COLO668 (cell line): ENCODE measurements around the gene BAIAP2L1.
"Not testable (repeated sequence)": the region's sequence is repeated elsewhere in the genome, so short reads cannot be mapped to it uniquely, and the experiment has no call there.

Source experiments
- DNase-seq: peaks from one replicate; lab custom pipeline; 2025; ENCODE audit not compliant: unreplicated experiment; lab: John Stamatoyannopoulos, UW

BAIAP2L1 gene

DNA sequence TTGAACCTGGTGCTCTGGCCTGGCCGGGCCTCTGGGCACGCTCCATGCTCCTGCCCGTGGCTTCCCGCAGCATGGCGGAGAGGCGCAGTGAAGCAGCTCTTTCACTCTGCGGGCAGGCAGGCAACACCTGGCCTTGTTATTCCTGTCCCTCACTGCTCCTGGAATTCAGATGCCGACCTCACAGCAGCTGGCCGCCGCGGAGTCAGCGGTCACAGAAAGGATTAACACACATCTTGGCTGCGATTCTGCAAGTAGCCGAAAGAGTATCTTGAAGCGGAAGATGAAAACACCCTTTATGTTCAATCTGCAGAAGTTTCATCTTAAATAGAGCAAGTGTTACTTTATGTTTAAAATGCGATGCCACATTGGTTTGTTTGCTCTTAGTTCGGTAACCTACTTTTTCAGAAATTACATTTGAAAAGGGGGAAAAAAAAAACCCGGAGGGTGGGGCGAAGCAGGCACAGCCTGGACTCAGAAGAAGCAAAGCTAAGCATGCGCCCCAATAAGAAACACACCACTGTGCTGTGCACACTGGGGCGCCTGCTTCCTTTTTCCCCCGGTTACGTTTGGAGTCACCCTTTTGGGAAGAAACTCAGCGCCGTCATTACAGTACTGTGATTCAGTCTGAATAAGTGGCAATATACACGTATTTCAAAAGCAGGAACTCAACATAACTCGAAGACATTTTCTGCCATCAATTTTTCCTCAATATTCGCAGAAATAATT, 77.1 kb downstream of the BAIAP2L1 start:
- no peak for DNase-seq

DNA sequence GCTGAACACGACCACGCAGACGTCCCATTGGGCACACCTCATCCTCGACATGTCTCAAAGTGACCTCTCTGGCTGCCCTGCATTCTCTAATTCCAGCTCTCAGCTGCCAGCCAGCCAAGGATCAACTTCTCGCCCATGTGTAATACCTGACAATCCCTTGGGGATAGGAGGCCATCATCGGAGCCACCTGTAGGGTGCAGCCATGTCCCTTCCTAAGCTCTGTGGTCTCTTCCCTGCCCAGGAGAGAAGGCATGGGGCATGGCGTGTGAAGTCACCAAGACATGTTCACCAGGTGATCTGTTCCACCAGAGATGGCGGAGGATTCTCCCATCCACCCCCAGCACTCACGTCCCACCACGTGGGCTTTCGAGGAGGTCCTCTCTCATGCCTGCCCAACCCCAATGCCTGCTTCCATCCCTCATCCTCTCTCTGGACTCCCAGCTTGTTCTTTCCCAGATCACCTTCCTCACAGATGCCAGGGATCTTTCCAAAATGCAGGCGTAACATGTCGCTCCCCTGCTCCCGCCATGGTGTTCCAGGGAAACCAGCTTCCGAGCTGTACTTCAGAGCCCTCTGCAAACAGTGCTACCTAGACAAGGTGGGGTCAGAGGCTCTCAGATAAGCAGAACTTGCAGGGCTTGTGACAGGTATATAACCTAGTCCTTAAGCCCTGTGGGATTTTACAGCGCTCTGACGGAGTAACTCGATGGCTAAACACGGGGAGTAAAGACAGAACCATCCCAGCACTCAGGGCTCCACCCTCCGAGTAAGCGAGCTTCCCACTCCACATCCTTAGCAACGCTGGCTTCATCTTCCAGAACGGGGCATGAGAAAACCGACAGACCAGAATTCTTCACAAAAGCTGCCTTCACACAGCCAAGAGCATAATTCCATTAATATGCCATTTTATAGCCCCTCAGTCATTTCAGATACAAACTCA, 78.3 kb downstream of the BAIAP2L1 start:
- peak; percentile 4 for DNase-seq

DNA sequence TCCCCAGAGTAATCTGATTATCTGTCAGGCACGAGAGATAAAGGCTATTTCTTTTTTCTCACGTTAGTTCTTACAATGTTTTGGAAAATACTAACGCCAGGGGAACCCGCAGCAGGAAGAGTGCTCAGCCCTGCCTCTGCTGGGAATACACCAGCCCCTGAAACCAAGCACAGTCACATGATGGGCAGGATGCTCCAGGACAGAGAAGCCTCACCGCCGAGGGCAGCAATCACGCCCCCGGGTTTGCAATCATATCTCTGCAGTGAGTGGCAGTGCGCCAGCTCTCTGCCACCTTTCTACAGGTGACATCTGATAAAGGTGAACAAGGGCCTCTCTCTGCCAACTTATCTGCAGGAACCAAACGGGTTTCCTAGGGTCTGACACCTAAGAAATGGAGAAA, 79.6 kb downstream of the BAIAP2L1 start:
- no peak for DNase-seq

DNA sequence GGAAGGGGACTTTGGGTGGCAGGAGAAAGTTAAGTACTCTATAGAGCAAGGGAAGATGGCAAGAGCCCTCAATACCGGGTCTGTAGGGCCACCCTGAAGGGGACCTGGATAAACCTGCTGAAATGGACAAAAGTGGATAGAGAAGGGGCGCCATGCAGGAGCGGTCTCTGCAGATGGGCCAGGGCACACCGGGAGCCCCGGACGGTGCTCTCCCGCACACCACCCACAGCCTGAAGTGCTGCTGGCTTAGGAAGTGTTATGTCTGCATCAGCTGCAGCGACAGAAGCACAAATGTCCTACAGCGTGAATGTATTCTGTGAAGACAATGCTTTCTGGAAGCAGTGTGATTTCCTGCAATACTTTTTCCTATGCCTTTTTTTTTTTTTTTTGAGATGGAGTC, 81.7 kb downstream of the BAIAP2L1 start:
- no peak for DNase-seq

DNA sequence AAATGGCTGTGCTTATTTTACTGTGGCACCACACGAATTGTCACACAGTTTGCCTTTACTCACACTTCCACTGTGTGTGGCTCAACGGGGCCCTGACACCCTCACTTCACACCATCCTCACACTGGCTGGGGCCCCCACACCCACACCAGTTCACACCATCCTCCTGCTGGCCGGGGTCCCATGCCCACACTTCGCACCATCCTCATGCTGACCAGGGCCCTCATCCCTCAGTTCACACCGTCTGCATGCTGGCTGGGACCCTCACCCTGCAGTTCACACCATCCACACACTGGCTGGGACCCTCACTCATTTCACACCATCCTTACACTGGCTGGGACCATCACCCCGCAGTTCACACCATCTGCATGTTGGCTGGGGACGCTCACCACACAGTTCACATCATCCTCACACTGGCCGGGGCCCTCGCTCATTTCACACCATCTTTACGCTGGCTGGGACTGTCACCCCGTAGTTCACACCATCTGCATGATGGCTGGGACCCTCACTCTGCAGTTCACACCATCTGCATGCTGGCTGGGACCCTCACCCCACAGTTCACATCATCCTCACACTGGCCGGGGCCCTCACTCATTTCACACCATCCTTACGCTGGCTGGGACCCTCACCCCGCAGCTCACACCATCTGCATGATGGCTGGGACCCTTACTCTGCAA, 83.4 kb downstream of the BAIAP2L1 start:
- DNase-seq, result no peak

DNA sequence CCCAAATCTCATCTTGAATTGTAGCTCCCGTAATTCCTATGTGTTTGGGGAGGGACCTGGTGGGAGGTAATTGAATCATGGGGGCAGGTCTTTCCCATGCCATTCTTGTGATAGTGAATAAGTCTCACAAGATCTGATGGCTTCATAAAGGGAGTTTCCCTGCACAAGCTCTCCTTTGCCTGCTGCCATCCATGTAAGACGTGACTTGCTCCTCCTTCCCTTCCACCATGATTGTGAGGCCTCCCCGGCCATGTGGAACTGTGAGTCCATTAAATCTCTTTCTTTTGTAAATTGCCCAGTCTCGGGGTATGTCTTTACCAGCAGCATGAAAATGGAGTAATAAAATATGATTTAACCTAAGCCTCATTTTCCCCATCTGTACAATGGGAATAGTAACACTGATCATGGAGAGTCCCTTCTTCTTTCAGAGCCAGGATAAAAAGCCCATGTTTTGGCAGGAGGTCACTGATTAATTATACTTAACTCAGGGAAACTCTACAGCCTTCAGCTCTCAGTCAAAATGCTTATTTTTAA, 84.8 kb downstream of the BAIAP2L1 start:
- DNase-seq, result not testable (repeated sequence)

DNA sequence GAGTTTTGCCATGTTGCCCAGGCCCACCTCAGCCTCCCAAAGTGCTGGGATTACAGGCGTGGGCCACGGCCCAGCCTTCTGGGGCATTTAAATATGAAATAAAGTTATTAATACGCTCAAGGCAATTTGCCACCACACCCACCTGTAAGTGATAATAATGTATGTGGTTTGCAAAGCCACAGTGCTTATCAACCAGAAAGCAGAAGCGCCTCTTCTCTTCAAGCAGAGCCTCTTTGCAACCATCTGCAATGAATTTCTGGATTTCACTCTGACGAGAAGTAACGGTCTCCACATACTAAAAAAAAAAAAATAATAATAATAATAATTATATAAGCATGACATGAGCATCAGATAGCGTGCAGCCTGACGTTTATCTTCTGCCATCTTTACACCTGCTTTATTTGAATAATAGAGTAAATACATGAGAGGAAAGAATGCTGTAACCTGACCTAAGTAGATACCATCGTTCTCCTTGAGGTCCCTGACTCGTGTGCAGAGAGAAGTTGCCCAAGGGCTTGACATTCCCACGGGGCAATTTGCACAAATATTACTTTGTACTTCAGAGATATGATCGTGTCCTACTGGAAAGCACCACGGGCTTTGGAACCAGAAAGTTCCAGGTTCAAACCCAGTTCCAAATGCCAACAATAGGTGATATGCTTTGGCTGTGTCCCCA, 85.4 kb downstream of the BAIAP2L1 start:
- no peak for DNase-seq

DNA sequence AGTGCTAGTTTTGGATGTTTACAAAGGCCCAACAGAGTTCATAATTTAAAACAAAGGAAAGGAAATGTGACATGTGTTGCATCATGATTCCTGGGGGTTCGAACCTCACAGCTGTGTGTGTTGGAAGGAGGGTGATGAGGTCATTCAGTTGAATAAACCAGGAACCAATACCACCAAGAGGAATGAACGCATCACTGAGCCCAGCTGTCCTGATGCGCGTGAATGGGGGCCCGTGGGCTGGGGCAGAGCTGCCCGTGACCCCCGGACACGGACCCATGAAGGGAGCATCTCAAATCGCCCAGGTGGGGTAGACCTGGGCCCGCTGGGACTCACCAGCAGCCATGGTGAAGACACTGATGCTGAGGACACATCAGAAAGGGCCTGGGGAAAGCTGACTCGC, 86.4 kb downstream of the BAIAP2L1 start:
- DNase-seq, result no peak

DNA sequence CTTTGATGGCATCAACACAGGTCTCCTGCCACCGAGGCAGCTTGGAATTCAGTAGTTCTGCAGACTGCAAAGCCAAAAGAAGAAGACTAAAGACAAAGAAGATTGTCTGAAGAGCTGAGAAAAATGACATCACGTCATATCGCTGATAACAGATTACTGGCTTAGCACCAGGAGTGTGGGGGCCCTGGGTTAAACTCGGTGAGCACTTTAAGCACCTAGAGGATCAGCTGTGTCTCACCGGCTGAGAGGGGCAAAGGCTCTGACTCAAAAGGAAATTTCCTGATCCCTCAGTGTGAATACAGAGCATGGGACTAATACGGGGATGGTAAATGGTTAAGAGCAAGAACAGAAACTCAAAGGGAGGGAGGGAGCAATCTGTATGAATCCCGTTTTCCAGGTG, 88.7 kb downstream of the BAIAP2L1 start:
- DNase-seq, result no peak

DNA sequence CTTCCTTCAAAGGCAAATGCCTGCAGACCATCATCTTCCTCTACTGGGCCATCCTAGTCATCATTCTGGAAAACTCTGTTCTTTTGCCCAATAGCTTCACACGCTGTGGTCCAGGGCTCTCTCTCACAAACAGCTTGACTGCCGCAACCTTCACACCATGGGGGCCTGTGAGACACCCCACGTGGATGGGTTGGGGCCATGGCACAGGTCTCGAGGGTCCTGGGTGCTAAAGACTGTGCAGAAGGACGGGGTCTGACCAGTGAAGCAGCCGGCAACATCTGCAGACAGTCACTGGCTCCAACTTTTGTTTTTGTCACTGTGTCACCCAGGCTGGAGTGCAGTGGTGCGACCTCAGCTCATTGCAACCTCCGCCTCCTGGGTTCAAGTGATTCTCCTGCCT, 91.3 kb downstream of the BAIAP2L1 start:
- DNase-seq, result no peak

DNA sequence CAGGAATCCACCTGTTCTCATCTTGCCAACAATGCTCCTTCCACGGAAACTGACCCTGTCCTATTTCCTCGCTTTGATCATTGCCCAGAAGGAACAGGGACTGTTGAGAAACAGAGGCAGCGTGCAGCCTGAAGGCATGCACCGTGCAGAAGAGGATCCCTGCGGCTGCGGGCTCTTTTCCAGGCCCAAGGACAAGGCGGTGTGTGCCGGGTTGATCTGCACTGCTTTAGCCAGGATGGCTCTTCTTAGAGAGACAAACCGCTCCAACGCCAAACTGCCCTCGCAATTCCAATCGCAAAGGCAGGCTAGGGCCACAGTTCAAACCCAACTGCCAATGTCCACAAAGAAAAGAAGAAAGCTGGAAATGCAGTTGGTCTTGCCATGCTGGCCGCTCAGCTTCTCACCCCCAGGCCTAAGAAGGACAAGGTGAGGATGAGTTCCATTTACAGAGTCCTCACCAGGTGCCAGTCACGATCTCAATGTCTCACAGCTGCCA, 92.9 kb downstream of the BAIAP2L1 start:
- DNase-seq, result no peak

DNA sequence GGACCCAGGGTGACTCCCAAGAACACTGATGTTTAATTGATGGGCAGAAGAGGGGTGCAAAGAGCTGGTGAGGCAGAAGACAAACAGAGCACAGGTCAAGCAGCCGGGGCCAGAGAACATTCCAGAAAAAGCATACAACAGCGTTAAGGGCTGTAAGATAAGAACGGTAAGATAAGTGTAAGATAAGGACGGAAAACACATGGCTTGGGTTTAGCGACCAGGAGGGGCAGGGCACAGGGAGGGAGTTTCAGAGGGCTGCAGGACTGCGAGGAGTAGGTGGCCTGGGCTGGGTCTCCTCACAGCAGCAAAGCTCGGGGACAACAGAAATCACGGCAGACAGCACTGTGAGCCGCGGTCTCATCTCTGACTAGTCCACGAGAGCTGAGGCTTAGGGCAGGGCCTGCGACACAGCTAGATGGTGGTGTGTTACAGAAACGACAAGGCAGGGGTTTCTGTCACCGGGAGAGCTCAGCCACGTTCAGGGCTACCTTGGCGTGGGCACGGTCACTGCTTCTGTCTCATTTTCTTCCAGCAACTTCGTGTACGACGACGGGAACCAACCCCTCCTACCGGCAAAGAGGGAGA, 94.8 kb downstream of the BAIAP2L1 start:
- DNase-seq, result no peak

DNA sequence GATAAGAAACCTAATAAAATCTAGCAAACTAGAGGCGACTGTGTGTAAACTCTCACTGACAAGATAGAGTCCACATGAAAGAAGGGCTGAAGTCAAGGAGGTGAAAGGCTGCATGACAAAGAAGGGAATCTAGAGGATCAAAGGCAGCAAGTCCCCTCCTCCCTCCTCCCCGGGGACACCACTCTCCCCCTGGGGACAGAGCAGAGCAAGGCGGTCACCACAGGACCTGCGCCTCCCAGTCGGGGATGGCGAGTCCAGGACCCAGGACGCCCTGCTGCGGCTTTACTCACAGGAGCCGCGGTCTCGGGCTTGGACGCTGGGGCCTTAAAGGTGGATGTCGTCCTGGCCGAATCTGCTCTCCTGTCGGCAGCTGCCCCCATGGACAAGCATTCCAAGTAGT, 97.0 kb downstream of the BAIAP2L1 start:
- DNase-seq, result no peak

DNA sequence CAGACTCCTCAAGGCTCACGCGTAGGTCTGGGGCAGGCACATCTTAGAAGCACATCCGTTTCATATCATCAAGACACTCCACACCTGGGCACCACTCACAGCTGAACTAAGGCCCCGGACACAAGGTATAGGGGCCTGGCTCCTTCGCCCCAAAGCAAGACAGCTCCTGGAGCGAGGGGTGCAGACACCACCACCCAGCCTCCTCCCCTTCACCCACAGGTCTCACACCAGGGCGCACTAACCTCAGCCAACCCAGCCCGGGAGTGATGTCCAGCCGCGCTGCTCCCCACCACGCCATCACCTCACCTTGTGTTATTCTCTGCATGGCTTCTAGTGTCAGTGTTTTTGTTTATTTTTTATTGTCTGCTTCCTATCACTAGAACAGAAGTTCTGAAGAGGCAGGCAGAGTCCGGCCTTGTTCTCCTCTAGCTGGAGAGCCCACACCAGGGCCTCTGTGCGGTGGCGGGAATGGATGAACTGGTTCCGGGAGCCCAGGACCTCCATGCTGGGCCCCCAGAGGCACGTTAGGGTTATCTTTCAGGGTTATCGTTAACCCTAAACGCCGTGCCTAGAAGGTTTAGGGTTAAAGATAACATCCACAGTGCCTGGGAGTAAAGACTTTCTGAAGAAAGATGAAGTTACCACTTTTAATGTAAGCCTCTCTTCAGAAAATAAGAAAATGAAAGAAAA, 97.6 kb downstream of the BAIAP2L1 start:
- no peak for DNase-seq

DNA sequence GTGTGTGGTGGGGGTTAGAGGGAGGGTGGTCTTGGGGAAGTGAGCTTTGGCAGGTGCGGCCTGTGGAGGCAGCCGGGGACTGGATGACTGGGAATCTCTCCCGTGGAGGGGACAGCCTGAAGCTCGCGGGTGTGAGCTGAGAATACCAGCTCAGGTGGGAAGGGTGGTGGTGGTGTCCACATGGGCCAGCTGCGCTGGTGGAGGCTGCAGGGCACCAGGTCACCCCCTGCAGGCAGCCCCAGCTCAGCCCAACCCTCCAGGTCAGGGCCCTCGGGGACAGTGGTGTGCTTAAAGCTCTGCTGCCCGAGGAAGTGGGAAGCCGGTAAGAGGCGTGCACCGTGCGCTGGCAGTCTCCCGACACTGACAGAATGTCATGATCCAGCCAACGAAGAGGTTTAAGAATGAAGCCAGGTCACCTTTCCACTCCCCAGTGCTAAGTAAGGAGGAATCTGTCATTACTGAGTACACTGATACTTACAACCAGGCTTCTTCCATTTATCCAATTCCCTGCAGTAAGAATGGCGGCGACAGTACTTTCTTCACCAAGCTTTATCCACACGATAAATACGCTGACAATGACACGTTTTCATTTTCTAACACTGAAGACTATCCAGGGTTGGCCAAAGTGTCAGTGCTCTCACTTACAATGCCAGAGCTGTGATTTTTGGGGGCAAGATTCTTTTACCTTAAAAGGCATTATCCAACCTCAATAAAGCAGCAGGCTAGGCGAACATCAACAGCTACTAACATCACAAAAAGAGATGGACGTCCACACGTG, 99.0 kb downstream of the BAIAP2L1 start:
- no peak for DNase-seq

DNA sequence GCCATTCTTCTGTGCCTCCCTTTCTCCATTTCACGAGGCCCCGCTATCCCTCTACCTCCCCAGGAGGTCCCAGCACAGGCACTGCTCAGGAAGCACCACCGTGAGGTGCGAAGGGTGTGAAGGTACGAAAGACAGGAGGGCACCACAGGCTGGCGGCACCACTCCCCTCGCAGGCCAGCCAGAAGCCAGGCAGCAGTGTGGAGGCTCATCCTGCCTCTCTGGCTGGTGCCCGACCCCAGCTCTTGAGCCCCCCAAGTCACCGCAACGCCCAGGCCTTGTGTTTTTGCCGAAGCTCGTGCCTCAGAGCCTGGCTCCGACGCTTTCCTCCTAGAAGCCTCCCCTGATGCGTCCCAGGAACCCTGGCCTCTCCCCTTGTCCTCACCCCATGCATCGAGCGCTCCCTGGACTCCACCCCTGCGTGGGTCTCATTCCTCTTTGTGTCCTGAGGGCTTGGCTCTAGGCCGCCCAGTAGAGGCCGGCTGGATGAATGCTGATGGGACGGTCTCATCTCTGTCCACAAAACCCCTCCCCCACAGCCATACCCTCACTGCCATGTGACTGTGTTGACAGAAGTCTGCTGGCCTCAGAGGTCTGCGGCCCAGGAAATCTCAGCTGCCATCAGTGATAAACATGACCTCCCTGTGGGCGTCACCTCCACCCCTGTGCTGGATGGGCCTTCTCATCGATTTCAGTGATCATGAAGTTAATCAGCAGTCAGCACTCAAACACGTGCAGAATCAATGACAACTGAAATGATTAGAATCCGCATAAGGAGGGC, 100.1 kb downstream of the BAIAP2L1 start:
- no peak for DNase-seq

DNA sequence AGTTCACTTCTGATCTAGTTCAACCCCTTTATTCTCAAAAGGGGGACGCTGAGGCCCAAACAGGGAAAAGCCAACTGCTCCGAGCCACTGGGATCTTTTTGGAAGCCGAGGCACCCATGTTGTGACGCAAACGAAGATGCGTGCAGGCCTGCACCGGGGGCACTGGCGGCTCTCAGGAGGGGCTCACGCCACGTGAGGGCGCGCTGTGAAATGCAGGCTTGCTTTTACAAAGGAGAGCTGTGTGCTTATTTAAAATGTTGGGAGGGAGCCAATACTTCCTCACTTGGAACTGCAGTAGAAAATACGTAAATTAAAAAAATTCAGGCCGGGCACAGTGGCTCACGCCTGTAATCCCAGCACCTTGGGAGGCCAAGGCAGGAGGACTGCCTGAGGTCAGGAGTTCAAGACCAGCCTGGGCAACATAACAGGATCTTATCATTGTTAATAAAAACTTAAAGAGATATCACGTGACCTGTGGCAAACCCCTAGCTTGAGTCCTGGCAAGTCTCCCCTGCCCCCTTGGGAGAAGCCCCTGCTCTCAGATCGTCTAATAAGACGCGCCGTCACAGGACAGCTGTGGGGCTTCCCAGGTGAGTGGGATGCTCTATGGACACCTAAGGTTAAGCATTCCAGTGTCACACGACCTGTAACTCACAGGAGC, 103.1 kb downstream of the BAIAP2L1 start:
- DNase-seq, result no peak

DNA sequence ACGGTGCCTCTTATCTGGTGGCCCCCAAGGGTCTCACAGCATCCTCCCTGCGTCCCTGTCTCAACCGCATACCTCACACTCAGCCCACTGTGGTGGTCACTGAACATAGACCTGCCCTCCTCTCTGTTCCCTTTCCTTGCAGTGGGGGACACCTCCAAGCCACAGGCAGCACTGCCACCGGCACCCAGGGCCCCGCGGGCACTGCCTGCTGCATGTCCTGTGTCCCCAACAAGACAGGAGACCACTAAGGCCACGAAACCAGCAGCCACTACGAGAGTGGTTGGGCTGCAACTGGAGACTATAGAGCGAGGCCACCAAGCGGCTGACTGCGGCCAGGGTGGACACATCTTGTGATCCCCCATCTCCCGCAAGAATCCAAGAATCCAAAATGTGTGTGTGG, 104.1 kb downstream of the BAIAP2L1 start:
- DNase-seq, result no peak
